ENCODE measurements around the gene MEGF6. TPM values are rescaled to one million over a fixed set of nuclear protein-coding genes. Genes with fewer than 3 reads are reported as not detected.
"Not testable (repeated sequence)": the region's sequence is repeated elsewhere in the genome, so short reads cannot be mapped to it uniquely, and the experiment has no call there.

Gene MEGF6
- total RNA-seq, 1 experiment from 2014 or later = 65.3 TPM

DNA sequence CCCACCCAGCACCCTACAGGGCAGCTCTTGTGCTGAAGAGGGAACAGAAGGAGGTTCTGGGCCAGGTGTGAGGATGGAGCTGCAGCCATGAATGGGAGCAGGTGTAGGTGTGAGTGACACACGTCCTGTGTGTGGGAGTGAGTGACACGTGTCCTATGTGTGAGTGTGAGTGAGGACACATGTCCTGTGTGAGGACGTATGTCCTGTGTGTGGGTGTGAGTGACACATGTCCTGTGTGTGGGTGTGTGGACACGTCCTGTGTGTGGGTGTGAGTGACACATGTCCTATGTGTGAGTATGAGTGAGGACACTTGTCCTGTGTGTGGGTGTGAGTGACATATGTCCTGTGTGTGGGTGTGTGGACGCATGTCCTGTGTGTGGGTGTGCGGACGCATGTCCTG, 26.4 kb downstream of the MEGF6 start:
- no peak for DNase-seq
- H3K4me3 ChIP-seq = no peak overlapping the region
- no peak overlapping the region for H3K27ac ChIP-seq
- ChIA-PET POLR2A (ENCODE audit: unreplicated experiment) (no interaction called here), CTCF (no interaction called here)
- H3K9me2 ChIP-seq (ENCODE audit: insufficient read depth) = no peaks in the 10 kb centered on the region
- H2AFZ ChIP-seq = no peak overlapping the region
- intact Hi-C loops (cut with micrococcal nuclease; ENCODE audit: unreplicated experiment) = no loop called here
- H3K36me3 ChIP-seq (ENCODE audit: low read depth) = no peaks in the 10 kb centered on the region
- H3K27me3 ChIP-seq (ENCODE audit: insufficient read depth, low read depth) = no peaks in the 10 kb centered on the region
- H3K79me2 ChIP-seq (ENCODE audit: low read depth) = no peaks in the 10 kb centered on the region
- no peak for TF ChIP-seq EZH2 (IDR thresholded peaks at IDR 0.05; ENCODE audit: low read depth)
- TF ChIP-seq, protein P1, sequence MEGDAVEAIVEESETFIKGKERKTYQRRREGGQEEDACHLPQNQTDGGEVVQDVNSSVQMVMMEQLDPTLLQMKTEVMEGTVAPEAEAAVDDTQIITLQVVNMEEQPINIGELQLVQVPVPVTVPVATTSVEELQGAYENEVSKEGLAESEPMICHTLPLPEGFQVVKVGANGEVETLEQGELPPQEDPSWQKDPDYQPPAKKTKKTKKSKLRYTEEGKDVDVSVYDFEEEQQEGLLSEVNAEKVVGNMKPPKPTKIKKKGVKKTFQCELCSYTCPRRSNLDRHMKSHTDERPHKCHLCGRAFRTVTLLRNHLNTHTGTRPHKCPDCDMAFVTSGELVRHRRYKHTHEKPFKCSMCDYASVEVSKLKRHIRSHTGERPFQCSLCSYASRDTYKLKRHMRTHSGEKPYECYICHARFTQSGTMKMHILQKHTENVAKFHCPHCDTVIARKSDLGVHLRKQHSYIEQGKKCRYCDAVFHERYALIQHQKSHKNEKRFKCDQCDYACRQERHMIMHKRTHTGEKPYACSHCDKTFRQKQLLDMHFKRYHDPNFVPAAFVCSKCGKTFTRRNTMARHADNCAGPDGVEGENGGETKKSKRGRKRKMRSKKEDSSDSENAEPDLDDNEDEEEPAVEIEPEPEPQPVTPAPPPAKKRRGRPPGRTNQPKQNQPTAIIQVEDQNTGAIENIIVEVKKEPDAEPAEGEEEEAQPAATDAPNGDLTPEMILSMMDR (conservative IDR thresholded peaks at IDR 0.05) = no peak
- no TSS peak for BruUV-seq (replicated peaks)
- peaks cover 12% of the 10 kb centered on the region; the same call in 1 of the 2 replicates for H3F3A ChIP-seq (ENCODE audit: insufficient read depth, low read depth)
- no peaks in the 10 kb centered on the region for H3K9me3 ChIP-seq (ENCODE audit: insufficient read depth, low read depth)
- H3K4me2 ChIP-seq = no peak overlapping the region
- H3K4me1 ChIP-seq (replicated peaks; ENCODE audit: insufficient read depth) = no peaks in the 10 kb centered on the region
- H4K20me1 ChIP-seq (ENCODE audit: insufficient read depth) = no peaks in the 10 kb centered on the region; the same call in 1 of the 2 replicates

DNA sequence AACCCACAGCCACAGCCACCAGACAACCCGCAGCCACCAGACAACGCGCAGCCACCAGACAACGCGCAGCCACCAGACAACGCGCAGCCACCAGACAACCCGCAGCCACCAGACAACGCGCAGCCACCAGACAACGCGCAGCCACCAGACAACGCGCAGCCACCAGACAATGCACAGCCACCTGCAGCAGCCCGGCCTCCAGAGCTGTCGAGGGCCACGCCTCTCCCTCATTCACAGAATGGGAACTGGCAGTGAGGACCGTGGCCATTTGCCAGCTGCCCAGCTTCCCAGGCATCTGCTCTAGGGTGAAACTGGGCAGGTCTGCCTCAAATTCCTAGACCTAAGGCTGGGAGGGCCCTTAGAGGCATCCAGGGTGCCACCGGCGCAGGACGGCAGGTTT, 27.6 kb downstream of the MEGF6 start:
- H3F3A ChIP-seq (ENCODE audit: insufficient read depth, low read depth) = peaks cover 12% of the 10 kb centered on the region; the same call in 1 of the 2 replicates
- H3K4me1 ChIP-seq (replicated peaks; ENCODE audit: insufficient read depth); H3K27me3 ChIP-seq (ENCODE audit: insufficient read depth, low read depth); intact Hi-C loops (cut with micrococcal nuclease; ENCODE audit: unreplicated experiment); POLR2A ChIA-PET (ENCODE audit: unreplicated experiment); DNase-seq; H3K9me3 ChIP-seq (ENCODE audit: insufficient read depth, low read depth); H3K79me2 ChIP-seq (ENCODE audit: low read depth); H4K20me1 ChIP-seq (ENCODE audit: insufficient read depth); H3K36me3 ChIP-seq (ENCODE audit: low read depth); H3K4me3 ChIP-seq; H3K27ac ChIP-seq; H3K9me2 ChIP-seq (ENCODE audit: insufficient read depth); H3K4me2 ChIP-seq; CTCF ChIA-PET; BruUV-seq (replicated peaks); H2AFZ ChIP-seq: not testable (repeated sequence)

DNA sequence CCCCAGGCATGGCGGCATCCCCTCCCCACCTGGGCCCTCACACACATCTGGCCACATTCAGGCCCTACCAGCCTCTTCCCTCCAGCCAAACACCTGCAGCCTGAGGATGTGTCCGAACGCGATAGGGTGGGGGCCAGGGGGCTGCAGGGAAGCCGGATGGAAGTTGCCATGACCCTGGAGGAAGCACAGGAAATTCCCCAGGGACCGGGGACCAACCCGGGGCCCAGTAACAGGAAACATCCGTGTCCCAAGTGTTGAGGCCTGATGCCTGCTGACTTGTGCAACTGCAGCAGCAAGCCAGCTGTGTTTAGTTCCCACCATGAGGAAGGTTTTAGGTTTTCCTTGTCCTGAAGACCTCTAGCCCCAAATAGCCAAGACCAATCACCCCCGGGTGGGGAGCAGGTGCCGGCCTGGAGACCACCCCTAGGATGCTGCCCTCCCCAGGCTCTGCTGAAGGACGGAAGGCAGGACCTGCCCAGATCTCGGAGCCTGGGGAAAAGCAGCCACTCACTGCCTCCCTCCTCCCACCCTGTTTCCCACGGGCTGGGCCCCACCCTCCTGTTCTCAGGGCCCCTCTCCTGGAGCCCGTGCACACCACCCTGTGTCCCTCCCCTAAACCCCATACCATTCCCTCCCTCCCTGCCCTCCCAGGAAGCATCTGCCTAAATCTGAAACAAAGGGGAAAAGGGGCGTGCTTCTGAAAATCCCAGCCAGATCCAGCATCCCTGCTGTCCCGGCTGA, 29.8 kb downstream of the MEGF6 start:
- Histone ChIP-seq H3K79me2 (ENCODE audit: low read depth) (no peaks in the 10 kb centered on the region), H3K4me1 (replicated peaks; ENCODE audit: insufficient read depth) (no peaks in the 10 kb centered on the region), H3K27me3 (ENCODE audit: insufficient read depth, low read depth) (no peaks in the 10 kb centered on the region), H3K4me3 (no peak overlapping the region), H3K9me2 (ENCODE audit: insufficient read depth) (no peaks in the 10 kb centered on the region), H3F3A (ENCODE audit: insufficient read depth, low read depth) (0 out of 2 replicates have a peak, but pooled peaks cover 3% of the 10 kb centered on the region), H4K20me1 (ENCODE audit: insufficient read depth) (no peaks in the 10 kb centered on the region; the same call in 1 of the 2 replicates), H3K9me3 (ENCODE audit: insufficient read depth, low read depth) (no peaks in the 10 kb centered on the region), H3K36me3 (ENCODE audit: low read depth) (no peaks in the 10 kb centered on the region), H3K4me2 (no peak overlapping the region), H3K27ac (no peak overlapping the region), H2AFZ (no peak overlapping the region)
- intact Hi-C loops (cut with micrococcal nuclease; ENCODE audit: unreplicated experiment) = no loop called here
- no peak for TF ChIP-seq EZH2 (IDR thresholded peaks at IDR 0.05; ENCODE audit: low read depth)
- TF ChIP-seq, protein P1 (conservative IDR thresholded peaks at IDR 0.05) = no peak
- no peak for DNase-seq
- BruUV-seq (replicated peaks) = no TSS peak
- CTCF ChIA-PET = no interaction called here
- POLR2A ChIA-PET (ENCODE audit: unreplicated experiment) = no interaction called here

DNA sequence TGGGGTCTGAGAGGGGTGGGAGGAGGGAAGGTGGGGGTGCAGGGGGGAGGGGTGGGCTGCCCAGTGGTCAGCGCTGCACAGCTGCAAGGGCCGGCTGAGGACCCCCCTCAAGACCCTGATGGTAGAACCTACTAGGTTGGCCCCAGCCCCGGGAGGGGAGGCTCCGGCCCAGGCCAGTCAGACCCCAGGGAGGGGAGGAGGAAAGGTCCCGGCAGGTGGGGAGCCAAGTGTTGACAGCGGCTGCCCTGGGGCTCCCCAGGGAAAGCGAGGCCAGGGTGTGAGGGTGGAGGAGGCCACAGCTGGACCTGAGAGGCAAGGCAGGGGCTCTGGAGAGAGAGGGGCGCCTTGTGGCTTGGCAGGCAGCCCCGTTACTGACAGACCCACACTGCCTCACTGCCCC, 31.1 kb downstream of the MEGF6 start:
- BruUV-seq (replicated peaks) = no TSS peak
- CTCF ChIA-PET = no interaction called here

More for the DNA sequence above, 31.1 kb downstream of the MEGF6 start:
- intact Hi-C loops (cut with micrococcal nuclease; ENCODE audit: unreplicated experiment) = no loop called here
- H3K79me2 ChIP-seq (ENCODE audit: low read depth) = no peaks in the 10 kb centered on the region
- no peaks in the 10 kb centered on the region for H3K27me3 ChIP-seq (ENCODE audit: insufficient read depth, low read depth)
- no peaks in the 10 kb centered on the region for H3K36me3 ChIP-seq (ENCODE audit: low read depth)
- H3K27ac ChIP-seq = no peak overlapping the region
- no peak overlapping the region for H2AFZ ChIP-seq
- H3F3A ChIP-seq (ENCODE audit: insufficient read depth, low read depth) = no peaks in the 10 kb centered on the region
- H3K4me1 ChIP-seq (replicated peaks; ENCODE audit: insufficient read depth) = no peaks in the 10 kb centered on the region
- H3K9me2 ChIP-seq (ENCODE audit: insufficient read depth) = no peaks in the 10 kb centered on the region
- no peak overlapping the region for H3K4me2 ChIP-seq
- no peak for DNase-seq
- TF ChIP-seq EZH2 (IDR thresholded peaks at IDR 0.05; ENCODE audit: low read depth) = no peak
- TF ChIP-seq, protein P1 (conservative IDR thresholded peaks at IDR 0.05) = no peak
- no peak overlapping the region for H3K4me3 ChIP-seq
- POLR2A ChIA-PET (ENCODE audit: unreplicated experiment) = no interaction called here
- peaks cover 4% of the 10 kb centered on the region; the same call in 1 of the 2 replicates for H4K20me1 ChIP-seq (ENCODE audit: insufficient read depth)
- no peaks in the 10 kb centered on the region for H3K9me3 ChIP-seq (ENCODE audit: insufficient read depth, low read depth)

Measured in PC-9 (cell line).